Activated T-cell treated with anti-CD3 and anti-CD28 coated beads, Interleukin-2, amount 50 U/mL, for 4 hours (primary cell): ENCODE results near the gene HPCAL1. TPM values are rescaled to one million over a fixed set of nuclear protein-coding genes. Genes with fewer than 3 reads are reported as not detected.

ENCODE experiments used
- ATAC-seq, 2 donors: fragments of 200-7000 bp; cut with Tn5 transposase; one replicate each; pipeline ENCODE4 v1.10.0; 2021
- DNase-seq: peaks from one replicate; pipeline ENCODE4 v3.0.0-alpha.2; 2020
- H3K27me3 Mint-ChIP-seq: one replicate; pipeline ENCODE4 v1.8.0; 2021; ENCODE audit warnings: low read depth, mixed read lengths
- H3K36me3 Mint-ChIP-seq: one replicate; pipeline ENCODE4 v1.8.0; 2022; ENCODE audit warnings: mixed read lengths; ENCODE audit not compliant: insufficient read depth
- H3K4me1 Mint-ChIP-seq: one replicate; pipeline ENCODE4 v1.8.0; 2021; ENCODE audit warnings: low read depth, mixed read lengths
- H3K4me3 Mint-ChIP-seq: one replicate; pipeline ENCODE4 v1.8.0; 2021; ENCODE audit warnings: mild to moderate bottlenecking, moderate library complexity, mixed read lengths
- H3K9me3 Mint-ChIP-seq: one replicate; pipeline ENCODE4 v1.8.0; 2021; ENCODE audit warnings: mixed read lengths
- total RNA-seq, 3 donors: library from RNA; stranded (reverse); gene quantifications; one replicate each; pipeline ENCODE4 v1.2.1, GENCODE V29; 2021

HPCAL1 gene
- total RNA-seq, 3 donors from 2014 or later, result 40.8 to 44.7 (median 43.3) TPM

DNA sequence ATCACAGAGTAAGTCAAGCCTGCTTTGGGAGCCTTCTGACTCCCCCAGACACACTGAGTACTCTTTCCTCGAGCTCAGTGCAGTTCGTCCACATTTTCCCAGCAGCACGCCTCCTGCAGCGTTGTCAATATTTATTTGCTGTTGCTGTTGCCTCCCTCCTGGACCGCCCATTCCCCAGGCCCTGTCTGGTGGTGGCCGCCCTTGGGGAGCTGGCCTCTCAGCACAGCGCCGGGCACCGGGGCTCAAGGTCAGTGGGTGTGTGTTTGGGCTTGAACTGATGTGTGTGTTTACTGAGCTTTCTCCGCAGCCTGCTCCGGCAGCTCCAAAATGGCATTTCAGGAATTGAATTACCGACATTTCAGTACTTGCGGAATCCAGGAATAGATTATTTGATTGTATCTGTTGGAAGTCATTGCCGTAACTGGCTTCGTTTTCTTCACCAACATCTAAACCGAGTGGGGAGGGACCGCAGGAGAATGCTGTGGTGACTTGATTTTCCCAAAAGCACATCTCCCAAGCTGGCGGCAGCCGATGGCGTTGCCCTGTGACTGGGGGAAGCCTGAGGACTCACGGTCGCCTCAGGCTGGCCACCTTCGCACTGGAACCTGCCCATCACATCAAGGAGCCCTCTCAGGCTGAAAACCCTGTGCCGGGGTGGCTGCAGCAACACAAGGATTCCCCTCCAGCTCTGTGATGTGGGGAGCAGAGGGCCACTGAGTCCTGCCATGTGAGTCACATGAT is 66.0 kb downstream of the HPCAL1 start:
- Mint-ChIP-seq H3K36me3 (no peaks in the 10 kb centered on the region), H3K4me1 (peaks cover 30% of the 10 kb centered on the region), H3K27me3 (no peaks in the 10 kb centered on the region), H3K4me3 (no peak overlapping the region), H3K9me3 (no peaks in the 10 kb centered on the region)
- DNase-seq (no peak), ATAC-seq (no peak)

GRCh38 chr2:10369269-10370255 is 66.9 kb downstream of the HPCAL1 start:
- no peaks in the 10 kb centered on the region for H3K9me3 Mint-ChIP-seq
- H3K4me3 Mint-ChIP-seq, result no peak overlapping the region
- H3K36me3 Mint-ChIP-seq, result no peaks in the 10 kb centered on the region
- H3K27me3 Mint-ChIP-seq, result no peaks in the 10 kb centered on the region
- ATAC-seq (no peak), DNase-seq (no peak)
- H3K4me1 Mint-ChIP-seq, result peaks cover 36% of the 10 kb centered on the region

DNA sequence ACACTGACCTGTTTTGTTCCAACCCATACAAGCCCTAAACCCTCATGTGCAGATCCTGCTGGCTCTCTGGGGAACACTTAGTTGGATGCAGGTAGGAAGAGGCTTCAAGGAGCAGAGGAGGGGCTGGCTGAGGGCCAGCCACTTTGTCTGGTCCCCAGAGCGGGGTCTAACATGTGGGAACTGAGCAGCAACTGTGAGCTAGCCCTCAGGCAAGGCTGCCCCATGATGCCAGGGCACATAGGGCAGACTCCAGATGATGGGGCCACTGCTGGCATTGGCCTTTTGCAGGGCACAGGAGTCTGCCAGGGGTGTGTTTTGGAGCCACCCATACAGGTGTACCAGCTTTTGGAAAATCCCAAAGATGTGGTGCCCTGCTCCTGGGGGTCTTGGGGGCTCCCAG is 67.7 kb downstream of the HPCAL1 start:
- H3K4me3 Mint-ChIP-seq, result no peak overlapping the region
- H3K4me1 Mint-ChIP-seq, result peaks cover 38% of the 10 kb centered on the region
- H3K27me3 Mint-ChIP-seq, result no peaks in the 10 kb centered on the region
- H3K9me3 Mint-ChIP-seq, result no peaks in the 10 kb centered on the region
- DNase-seq, result no peak
- no peak for ATAC-seq
- no peaks in the 10 kb centered on the region for H3K36me3 Mint-ChIP-seq

GRCh38 chr2:10370895-10371294 is 68.2 kb downstream of the HPCAL1 start:
- peaks cover 43% of the 10 kb centered on the region for H3K4me1 Mint-ChIP-seq

GRCh38 chr2:10371441-10372196 is 68.9 kb downstream of the HPCAL1 start:
- Mint-ChIP-seq H3K36me3 (peaks cover 1% of the 10 kb centered on the region), H3K9me3 (no peaks in the 10 kb centered on the region), H3K4me3 (no peak overlapping the region), H3K27me3 (no peaks in the 10 kb centered on the region), H3K4me1 (peaks cover 47% of the 10 kb centered on the region)
- ATAC-seq (no peak), DNase-seq (no peak)

More at GRCh38 chr2:10370895-10371294, 68.2 kb downstream of the HPCAL1 start:
- H3K4me3 Mint-ChIP-seq, result no peak overlapping the region
- H3K36me3 Mint-ChIP-seq, result peaks cover under 1% of the 10 kb centered on the region
- H3K27me3 Mint-ChIP-seq, result no peaks in the 10 kb centered on the region
- no peak for DNase-seq
- ATAC-seq, result no peak
- no peaks in the 10 kb centered on the region for H3K9me3 Mint-ChIP-seq

GRCh38 chr2:10372203-10372861 is 69.6 kb downstream of the HPCAL1 start:
- no peaks in the 10 kb centered on the region for H3K9me3 Mint-ChIP-seq
- no peaks in the 10 kb centered on the region for H3K27me3 Mint-ChIP-seq
- H3K4me3 Mint-ChIP-seq, result no peak overlapping the region
- peaks cover 48% of the 10 kb centered on the region for H3K4me1 Mint-ChIP-seq
- DNase-seq, result no peak
- no peak for ATAC-seq
- H3K36me3 Mint-ChIP-seq, result peaks cover 1% of the 10 kb centered on the region

GRCh38 chr2:10372862-10373240 is 70.1 kb downstream of the HPCAL1 start:
- Mint-ChIP-seq H3K9me3 (no peaks in the 10 kb centered on the region), H3K27me3 (no peaks in the 10 kb centered on the region), H3K4me1 (peaks cover 51% of the 10 kb centered on the region), H3K4me3 (no peak overlapping the region), H3K36me3 (peaks cover 1% of the 10 kb centered on the region)
- DNase-seq, result no peak
- ATAC-seq, result no peak

GRCh38 chr2:10373931-10374330 is 71.2 kb downstream of the HPCAL1 start:
- DNase-seq, result no peak
- no peaks in the 10 kb centered on the region for H3K27me3 Mint-ChIP-seq
- no peaks in the 10 kb centered on the region for H3K9me3 Mint-ChIP-seq
- peaks cover 1% of the 10 kb centered on the region for H3K36me3 Mint-ChIP-seq
- no peak for ATAC-seq
- peaks cover 59% of the 10 kb centered on the region for H3K4me1 Mint-ChIP-seq
- H3K4me3 Mint-ChIP-seq, result no peak overlapping the region

GRCh38 chr2:10374362-10374943 is 71.7 kb downstream of the HPCAL1 start:
- Mint-ChIP-seq H3K27me3 (no peaks in the 10 kb centered on the region), H3K4me3 (no peak overlapping the region), H3K9me3 (no peaks in the 10 kb centered on the region), H3K4me1 (peaks cover 61% of the 10 kb centered on the region), H3K36me3 (peaks cover 1% of the 10 kb centered on the region)
- ATAC-seq, result no peak
- DNase-seq, result no peak

GRCh38 chr2:10375570-10376281 is 73.0 kb downstream of the HPCAL1 start:
- Mint-ChIP-seq H3K27me3 (no peaks in the 10 kb centered on the region), H3K36me3 (peaks cover 1% of the 10 kb centered on the region), H3K4me1 (peaks cover 70% of the 10 kb centered on the region), H3K9me3 (no peaks in the 10 kb centered on the region), H3K4me3 (no peak overlapping the region)
- peak; percentile 65 to 78 for ATAC-seq
- DNase-seq, result peak; percentile 15

DNA sequence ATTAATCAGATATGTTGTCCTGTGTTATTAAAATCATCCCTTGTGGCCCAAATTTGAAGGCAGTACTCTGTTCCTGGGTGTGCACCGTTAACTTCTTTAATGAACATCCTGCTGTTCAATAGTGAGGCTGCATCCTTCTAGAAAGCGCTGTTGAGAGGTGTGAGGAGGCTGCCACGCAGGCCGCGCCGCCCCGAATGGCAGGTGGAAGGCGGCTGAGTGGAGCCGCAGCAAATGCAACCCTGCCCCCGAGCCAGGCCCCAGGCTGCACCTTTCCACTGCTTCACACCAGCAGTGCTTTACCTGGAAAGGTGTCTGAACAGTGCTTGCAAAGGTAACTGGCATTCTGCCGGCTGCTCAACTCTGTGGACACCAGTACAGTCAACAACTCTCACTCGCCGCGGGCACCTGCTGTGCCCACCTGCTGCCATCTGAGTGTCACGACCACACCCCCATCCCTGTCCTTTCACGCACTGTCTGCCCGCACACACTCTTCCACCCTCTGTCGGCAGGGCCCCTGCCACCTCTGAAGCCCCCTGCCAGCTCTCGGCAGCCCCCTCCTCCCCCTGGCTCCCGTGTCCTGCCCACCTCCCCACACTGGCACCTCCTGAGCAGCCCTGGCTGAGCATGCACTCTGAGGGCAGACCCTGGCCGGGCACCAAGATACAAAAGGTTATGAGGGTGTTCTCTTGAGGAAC is 74.5 kb downstream of the HPCAL1 start:
- peaks cover 1% of the 10 kb centered on the region for H3K36me3 Mint-ChIP-seq
- H3K9me3 Mint-ChIP-seq, result no peaks in the 10 kb centered on the region
- peaks cover 83% of the 10 kb centered on the region for H3K4me1 Mint-ChIP-seq
- DNase-seq (no peak), ATAC-seq (no peak)
- no peak overlapping the region for H3K4me3 Mint-ChIP-seq
- no peaks in the 10 kb centered on the region for H3K27me3 Mint-ChIP-seq

DNA sequence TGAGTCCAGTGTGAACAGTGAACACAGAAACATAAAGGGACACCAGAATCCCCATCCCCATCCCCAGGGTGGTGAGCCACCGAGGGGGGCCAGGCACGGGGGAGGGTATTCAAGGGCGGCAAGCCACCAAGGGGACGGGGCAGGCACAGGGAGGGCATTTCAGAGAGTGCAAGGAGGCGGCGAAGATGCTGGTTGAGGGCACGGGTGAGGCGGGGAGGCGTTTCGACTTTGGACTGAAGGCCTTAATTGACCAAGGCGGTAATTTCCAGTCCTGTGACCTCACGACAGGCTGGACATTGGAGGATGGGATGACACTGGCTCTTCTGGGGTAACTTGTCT is 75.0 kb downstream of the HPCAL1 start:
- ATAC-seq (no peak), DNase-seq (no peak)
- peaks cover 1% of the 10 kb centered on the region for H3K36me3 Mint-ChIP-seq
- H3K9me3 Mint-ChIP-seq, result no peaks in the 10 kb centered on the region
- H3K27me3 Mint-ChIP-seq, result no peaks in the 10 kb centered on the region
- H3K4me1 Mint-ChIP-seq, result peaks cover 86% of the 10 kb centered on the region
- peak overlapping the region; percentile 47 for H3K4me3 Mint-ChIP-seq

- H3K4me3 Mint-ChIP-seq, result peak overlapping the region; percentile 47
- no peaks in the 10 kb centered on the region for H3K27me3 Mint-ChIP-seq
- H3K36me3 Mint-ChIP-seq, result peaks cover 1% of the 10 kb centered on the region
- DNase-seq, result no peak
- ATAC-seq, result peak; percentile 15 to 20
- H3K9me3 Mint-ChIP-seq, result no peaks in the 10 kb centered on the region
- peaks cover 88% of the 10 kb centered on the region for H3K4me1 Mint-ChIP-seq
Measured at GRCh38 chr2:10378189-10378588, 75.5 kb downstream of the HPCAL1 start.
